CD14-positive monocyte (primary cell): ENCODE data around the gene SCAPER. TPM values are rescaled to one million over a fixed set of nuclear protein-coding genes. Genes with fewer than 3 reads are reported as not detected.

Source experiments
- DNase-seq, 3 donors: peaks; one replicate each; pipeline ENCODE4 v3.0.0-alpha.2; 2011 to 2022
- H2AFZ ChIP-seq: 2 replicates; pipeline ENCODE4 v1.6.0; 2012; ENCODE audit warnings: mild to moderate bottlenecking, low read depth, low read length, inconsistent platforms; ENCODE audit not compliant: insufficient read depth, poor library complexity, severe bottlenecking
- H3K27ac ChIP-seq, 2 donors: 1 replicate in 1 of 2; 2 replicates in 1 of 2; pipeline ENCODE4 v1.5.1; 2012 to 2013; ENCODE audit warnings: low read length in 2 of 2, control low read depth in 1 of 2, inconsistent platforms in 1 of 2, low read depth in 1 of 2, mild to moderate bottlenecking in 1 of 2
- H3K27me3 ChIP-seq, 2 donors: one replicate each; pipeline versions ENCODE4 v1.6.0 to v1.6.1; 2011 to 2013; ENCODE audit warnings: low read length in 2 of 2; ENCODE audit not compliant: control insufficient read depth in 2 of 2, insufficient read depth in 2 of 2
- H3K36me3 ChIP-seq, 2 donors: replicated peaks in 1 of 2; 1 replicate in 1 of 2; 2 replicates in 1 of 2; pipeline versions ENCODE4 v1.5.1 to v1.6.1; 2012 to 2013; ENCODE audit warnings: low read length in 2 of 2, control low read depth in 1 of 2, inconsistent platforms in 1 of 2, mild to moderate bottlenecking in 1 of 2; ENCODE audit not compliant: insufficient read depth in 2 of 2, control insufficient read depth in 1 of 2
- H3K4me1 ChIP-seq, 2 donors: 1 replicate in 1 of 2; 2 replicates in 1 of 2; pipeline versions ENCODE4 v1.5.1 to v1.6.1; 2012 to 2013; ENCODE audit warnings: low read length in 2 of 2, control low read depth in 1 of 2, inconsistent platforms in 1 of 2, mild to moderate bottlenecking in 1 of 2, moderate library complexity in 1 of 2; ENCODE audit not compliant: insufficient read depth in 2 of 2, control insufficient read depth in 1 of 2
- H3K4me2 ChIP-seq: replicated peaks from 2 replicates; pipeline ENCODE3; 2012; ENCODE audit warnings: low read length, moderate library complexity, mild to moderate bottlenecking; ENCODE audit not compliant: poor library complexity, severe bottlenecking; ENCODE audit errors: extremely low read depth
- H3K4me3 ChIP-seq, 3 experiments: fragments of 200-600 bp in 1 of 3; sonication (generic) in 1 of 3; replicated peaks in 1 of 3; 1 replicate in 2 of 3; 2 replicates in 1 of 3; pipeline ENCODE4 v1.5.1; 2011 to 2013; ENCODE audit warnings: low read length in 3 of 3, mild to moderate bottlenecking in 3 of 3, control low read depth in 2 of 3, low read depth in 2 of 3, inconsistent platforms in 1 of 3, moderate library complexity in 1 of 3
- H3K79me2 ChIP-seq: 2 replicates; pipeline ENCODE4 v1.6.0; 2012; ENCODE audit warnings: mild to moderate bottlenecking, control low read depth, inconsistent platforms, low read length, moderate library complexity; ENCODE audit not compliant: insufficient read depth
- H3K9ac ChIP-seq: 2 replicates; pipeline ENCODE4 v1.6.0; 2017; ENCODE audit warnings: low read length, mild to moderate bottlenecking; ENCODE audit not compliant: insufficient read depth, poor library complexity, severe bottlenecking
- H3K9me3 ChIP-seq, 2 donors: replicated peaks in 1 of 2; 1 replicate in 1 of 2; 2 replicates in 1 of 2; pipeline versions ENCODE4 v1.5.1 to v1.6.1; 2012 to 2013; ENCODE audit warnings: low read length in 2 of 2, control low read depth in 1 of 2; ENCODE audit not compliant: control insufficient read depth in 1 of 2, insufficient read depth in 1 of 2
- H4K20me1 ChIP-seq: 2 replicates; pipeline ENCODE4 v1.6.0; 2012; ENCODE audit warnings: mild to moderate bottlenecking, low read length, control low read depth, moderate library complexity; ENCODE audit not compliant: insufficient read depth
- H3K27ac Mint-ChIP-seq, 7 donors: one replicate each; pipeline ENCODE4 v1.8.0; 2020; ENCODE audit warnings: mild to moderate bottlenecking in 7 of 7, mixed read lengths in 7 of 7, moderate library complexity in 6 of 7, inconsistent platforms in 2 of 7
- H3K27me3 Mint-ChIP-seq, 3 donors: one replicate each; pipeline ENCODE4 v1.8.0; 2021 to 2022; ENCODE audit warnings: low read depth in 3 of 3, mild to moderate bottlenecking in 3 of 3, mixed read lengths in 3 of 3, moderate library complexity in 3 of 3, inconsistent platforms in 1 of 3
- H3K36me3 Mint-ChIP-seq, 2 donors: one replicate each; pipeline ENCODE4 v1.8.0; 2020; ENCODE audit warnings: mixed read lengths in 2 of 2, inconsistent platforms in 1 of 2, mild to moderate bottlenecking in 1 of 2
- H3K4me1 Mint-ChIP-seq: one replicate; pipeline ENCODE4 v1.8.0; 2020; ENCODE audit warnings: mild to moderate bottlenecking, mixed read lengths
- H3K4me3 Mint-ChIP-seq, 2 donors: one replicate each; pipeline ENCODE4 v1.8.0; 2020; ENCODE audit warnings: mild to moderate bottlenecking in 2 of 2, mixed read lengths in 2 of 2, moderate library complexity in 1 of 2
- H3K9me3 Mint-ChIP-seq, 7 donors: one replicate each; pipeline ENCODE4 v1.8.0; 2020 to 2022; ENCODE audit warnings: mixed read lengths in 7 of 7, mild to moderate bottlenecking in 6 of 7, moderate library complexity in 6 of 7, inconsistent platforms in 2 of 7
- CTCF ChIP-seq: fragments of 200-600 bp; IDR thresholded peaks from one replicate; pipeline ENCODE4 v1.8.0; 2022; ENCODE audit warnings: antibody characterized with exemption, mild to moderate bottlenecking
- WGBS: methylation state at CpG from one replicate; pipeline ENCODE4 v1.1.5; 2013; ENCODE audit warnings: missing lambda C conversion rate; ENCODE audit not compliant: insufficient coverage; 5-methylcytosine and 5-hydroxymethylcytosine counted together
- intact Hi-C, 2 donors: fragments of 100-400 bp; cut with micrococcal nuclease; formaldehyde crosslinking; loops; one replicate each; pipeline versions ENCODE4 v1.15.0 to v1.15.1; 2023
- polyA plus RNA-seq, 3 donors: library from polyadenylated mRNA; depleted of rRNA in 1 of 3; unstranded in 2 of 3; stranded (reverse) in 1 of 3; fragments of 300-500 nt in 2 of 3; fragments of >200 nt in 1 of 3; fragmentation: Illumina TruSeq in 2 of 3; gene quantifications; 1 replicate in 2 of 3; 2 replicates in 1 of 3; pipeline ENCODE4 v1.2.3, GENCODE V29; 2012 to 2021

Gene SCAPER
- polyA plus RNA-seq, 3 donors = 2.5 to 5.4 (median 4.2) TPM

- H3K27me3 ChIP-seq = no peaks in the 10 kb centered on the region
- H3K4me2 ChIP-seq = no peak overlapping the region
- no peaks in the 10 kb centered on the region for H4K20me1 ChIP-seq
- Mint-ChIP-seq H3K4me3 (no peak overlapping the region), H3K9me3 (peaks cover 2 to 15% (median 3%) of the 10 kb centered on the region in 7 donors), H3K27me3 (no peaks in the 10 kb centered on the region), H3K4me1 (peaks cover 12% of the 10 kb centered on the region), H3K27ac (peak overlapping the region in 1 of 7 donors; percentile 6), H3K36me3 (peaks cover under 1 to 10% of the 10 kb centered on the region in 2 donors)
- TF ChIP-seq CTCF = no peak
- no peaks in the 10 kb centered on the region for H3K9me3 ChIP-seq
- no peak overlapping the region for H3K9ac ChIP-seq
- H3K27ac ChIP-seq = no peak overlapping the region
- no peaks in the 10 kb centered on the region for H3K79me2 ChIP-seq
- intact Hi-C loops = no loop called here
- no peak for DNase-seq
- 57% methylated on average over 1 of the region's 3 CpGs for WGBS
- H3K4me1 ChIP-seq = no peaks in the 10 kb centered on the region
- H3K36me3 ChIP-seq = no peaks in the 10 kb centered on the region
- H3K4me3 ChIP-seq = no peak overlapping the region
- no peak overlapping the region for H2AFZ ChIP-seq
These were observed 95.6 kb downstream of the SCAPER start for GRCh38 chr15:76809412-76810103.

- H3K79me2 ChIP-seq = no peaks in the 10 kb centered on the region
- no peak overlapping the region for H2AFZ ChIP-seq
- TF ChIP-seq CTCF = no peak
- peaks cover 30 to 41% of the 10 kb centered on the region in 2 donors for H3K36me3 Mint-ChIP-seq
- no peak overlapping the region for H3K27ac Mint-ChIP-seq
- H3K4me3 ChIP-seq = no peak overlapping the region
- H3K4me3 Mint-ChIP-seq = no peak overlapping the region
- H3K4me1 Mint-ChIP-seq = no peaks in the 10 kb centered on the region
- H3K4me1 ChIP-seq = no peaks in the 10 kb centered on the region
- DNase-seq = no peak
- H3K27me3 Mint-ChIP-seq = peaks cover 0 to 1% (median 0%) of the 10 kb centered on the region in 3 donors
- H3K27ac ChIP-seq = no peak overlapping the region
- H3K27me3 ChIP-seq = no peaks in the 10 kb centered on the region
- H3K9me3 Mint-ChIP-seq = no peaks in the 10 kb centered on the region
- no CpG with 5 or more reads among the region's 1 CpG for WGBS
- no peaks in the 10 kb centered on the region for H4K20me1 ChIP-seq
- intact Hi-C loops = no loop called here
- no peak overlapping the region for H3K4me2 ChIP-seq
- H3K9me3 ChIP-seq = no peaks in the 10 kb centered on the region
- peaks cover 17 to 36% of the 10 kb centered on the region in 2 donors for H3K36me3 ChIP-seq
- no peak overlapping the region for H3K9ac ChIP-seq
These were observed 102.0 kb downstream of the SCAPER start for GRCh38 chr15:76803049-76803571.
